GM19397 (cell line): ENCODE measurements around the gene CISD1.

Experiments
- ATAC-seq: cut with Tn5 transposase; IDR thresholded peaks from one replicate; pipeline ENCODE4 v1.9.1; 2021; ENCODE audit warnings: mild to moderate bottlenecking, moderate library complexity; ENCODE audit not compliant: unreplicated experiment

Gene CISD1

GRCh38 chr10:58305821-58306220 is 36.9 kb downstream of the CISD1 start:
- no peak for ATAC-seq

- no peak for ATAC-seq
Measured at GRCh38 chr10:58307676-58308075, 38.7 kb downstream of the CISD1 start.

DNA sequence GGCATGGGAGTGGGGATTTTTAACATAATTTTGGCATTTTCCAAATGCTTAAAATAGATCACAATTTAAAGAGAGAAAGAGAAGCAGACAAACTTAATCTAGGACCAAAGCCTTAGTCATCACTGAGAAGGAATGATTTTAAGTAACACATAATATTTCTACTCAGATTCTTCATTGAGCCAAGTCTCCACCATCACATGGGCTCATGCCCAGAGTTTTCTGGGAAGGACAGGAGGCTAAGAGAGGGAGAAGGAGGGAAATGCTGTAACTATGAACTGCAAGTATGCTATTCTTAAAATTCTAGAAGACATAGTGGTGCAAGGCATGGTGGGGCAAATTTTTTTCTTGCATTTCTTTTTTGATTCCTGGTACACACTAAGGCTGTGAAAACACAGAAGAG is 42.1 kb downstream of the CISD1 start:
- no peak for ATAC-seq

DNA sequence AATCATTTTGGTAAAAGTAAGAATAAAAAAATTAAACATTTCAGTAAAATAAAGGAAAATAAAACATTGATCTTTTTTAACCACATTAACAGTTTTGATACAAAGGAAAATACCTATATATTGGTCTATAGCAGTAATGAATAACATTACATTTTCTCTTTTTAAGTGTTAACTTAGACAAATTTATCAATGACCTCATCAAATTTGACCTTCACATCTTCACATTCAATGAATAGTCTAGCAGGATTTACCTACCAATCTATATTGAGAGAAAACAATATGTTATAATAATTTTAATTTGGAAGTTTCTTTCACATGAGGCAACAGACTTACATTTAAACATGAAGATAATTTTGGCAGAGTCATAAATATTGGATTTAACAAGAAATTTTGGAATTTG is 47.9 kb downstream of the CISD1 start:
- no peak for ATAC-seq

- ATAC-seq: no peak
Measured at GRCh38 chr10:58318346-58318745, 49.4 kb downstream of the CISD1 start.

DNA sequence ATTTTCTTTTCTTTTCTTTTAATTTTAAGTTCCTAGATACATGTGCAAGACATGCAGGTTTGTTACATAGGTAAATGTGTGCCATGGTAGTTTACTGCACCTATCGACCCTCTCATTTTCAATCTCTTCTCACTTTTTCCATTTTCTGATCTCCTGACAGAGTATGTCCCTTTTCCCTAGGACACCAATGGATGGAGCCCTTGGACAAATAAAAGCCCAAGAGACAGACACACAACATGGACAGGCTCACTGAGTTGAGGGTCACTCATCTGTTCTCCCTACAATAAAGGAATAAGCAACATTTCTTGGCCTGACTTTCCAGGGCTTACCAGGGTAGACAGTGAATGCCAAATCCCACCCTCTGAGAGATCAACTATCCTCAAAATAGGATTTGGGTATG is 50.6 kb downstream of the CISD1 start:
- ATAC-seq: no peak

DNA sequence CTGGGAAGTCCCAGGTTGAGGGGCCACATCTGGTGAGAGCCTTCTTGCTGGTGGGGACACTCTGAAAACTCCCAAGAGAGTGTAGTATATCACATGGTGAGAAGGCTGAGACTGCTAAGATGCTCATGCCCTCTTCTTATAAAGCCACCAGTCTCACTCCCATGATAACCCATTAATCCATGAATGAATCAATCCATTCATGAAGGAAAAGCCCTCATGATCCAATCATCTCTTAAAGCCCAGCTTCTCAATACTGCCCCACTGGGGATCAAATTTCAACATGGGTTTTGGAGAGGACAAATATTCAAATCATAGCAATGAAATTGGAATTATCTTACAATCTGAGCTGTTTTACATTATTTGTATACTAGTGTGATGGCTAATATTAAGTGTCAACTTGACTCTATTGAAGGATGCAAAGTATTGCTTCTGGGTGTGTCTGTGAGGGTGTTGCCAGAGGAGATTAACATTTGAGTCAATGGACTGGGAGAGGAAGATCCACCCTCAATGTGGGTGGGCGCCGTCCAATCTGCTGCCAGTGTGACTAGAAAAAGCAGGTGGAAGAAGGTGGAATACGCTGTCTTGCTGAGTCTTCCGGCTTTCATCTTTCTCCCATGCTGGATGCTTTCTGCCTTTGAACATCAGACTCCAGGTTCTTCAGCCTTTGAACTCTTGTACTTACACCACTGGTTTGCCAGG is 51.5 kb downstream of the CISD1 start:
- no peak for ATAC-seq

DNA sequence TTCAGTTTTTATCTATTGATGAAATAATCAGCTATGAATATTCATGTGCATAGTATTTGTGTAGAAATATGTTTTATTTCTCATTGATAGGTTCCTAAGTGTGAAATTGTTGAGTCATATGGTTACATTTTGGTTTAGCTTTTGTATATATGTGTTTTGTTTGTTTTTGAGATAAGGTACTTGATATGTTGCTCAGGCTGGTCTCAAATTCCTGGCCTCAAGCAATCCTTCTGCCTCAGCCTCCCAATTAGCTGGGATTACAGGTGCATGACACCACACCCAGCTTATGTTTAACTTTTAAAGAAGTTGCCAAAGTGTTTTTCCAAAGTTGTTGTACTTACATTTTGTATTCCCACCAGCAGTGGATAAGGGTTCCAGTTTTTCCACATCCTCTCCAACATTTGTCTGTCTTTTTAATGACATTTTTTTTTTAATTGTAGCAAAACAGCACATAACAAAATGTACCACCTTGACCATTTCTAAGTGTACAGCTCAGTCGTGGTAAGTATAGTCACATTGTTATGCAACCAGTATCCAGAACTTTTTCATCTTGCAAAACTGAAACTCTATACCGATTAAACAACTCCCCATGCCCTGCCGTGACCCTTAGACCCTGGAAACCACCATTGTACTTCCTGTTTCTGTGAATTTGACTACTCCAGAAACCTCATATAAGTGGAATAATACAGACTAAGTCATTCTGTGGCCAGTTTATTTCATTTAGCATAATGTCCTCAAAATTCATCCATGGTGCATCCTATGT is 53.3 kb downstream of the CISD1 start:
- ATAC-seq: peak; percentile 83

DNA sequence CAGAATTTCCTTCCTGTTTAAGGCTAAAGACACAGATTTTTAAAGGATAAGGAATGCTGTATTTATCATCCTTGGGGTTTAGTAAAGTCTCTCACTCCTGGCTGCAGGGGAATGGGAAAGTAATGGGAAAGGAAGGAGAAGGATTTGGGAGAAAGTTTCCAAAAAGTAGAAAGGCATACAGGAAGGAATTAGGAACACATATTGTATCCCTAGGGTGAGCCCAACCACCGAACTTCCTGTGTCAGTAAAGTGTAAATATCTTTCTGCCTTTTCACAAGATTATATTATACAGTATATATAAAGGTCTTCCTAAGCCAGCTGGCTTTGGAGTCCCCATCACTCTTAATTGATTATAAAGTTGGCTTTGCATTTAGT is 53.9 kb downstream of the CISD1 start:
- ATAC-seq: no peak

- no peak for ATAC-seq
Measured at GRCh38 chr10:58326967-58327381, 58.0 kb downstream of the CISD1 start.

DNA sequence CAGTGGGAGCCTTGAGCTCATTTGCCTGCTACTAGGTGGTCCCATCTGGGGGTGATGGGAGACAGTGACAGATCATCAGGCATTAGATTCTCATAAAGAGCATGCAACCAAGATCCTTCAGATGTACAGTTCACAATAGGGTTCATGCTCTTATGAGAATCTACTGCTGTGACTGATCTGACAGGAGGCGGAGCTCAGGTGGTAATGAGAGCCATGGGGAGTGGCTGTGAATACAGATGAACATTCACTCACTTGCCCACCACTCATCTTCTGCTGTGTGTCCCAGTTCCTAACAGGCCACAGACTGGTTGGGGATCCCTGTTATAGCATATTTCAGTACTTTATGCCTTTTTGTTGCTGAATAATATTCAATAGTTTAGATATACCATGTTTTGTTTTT is 59.3 kb downstream of the CISD1 start:
- ATAC-seq: no peak

- ATAC-seq: no peak
Measured at GRCh38 chr10:58330431-58330830, 61.5 kb downstream of the CISD1 start.

GRCh38 chr10:58331646-58332045 is 62.7 kb downstream of the CISD1 start:
- no peak for ATAC-seq

DNA sequence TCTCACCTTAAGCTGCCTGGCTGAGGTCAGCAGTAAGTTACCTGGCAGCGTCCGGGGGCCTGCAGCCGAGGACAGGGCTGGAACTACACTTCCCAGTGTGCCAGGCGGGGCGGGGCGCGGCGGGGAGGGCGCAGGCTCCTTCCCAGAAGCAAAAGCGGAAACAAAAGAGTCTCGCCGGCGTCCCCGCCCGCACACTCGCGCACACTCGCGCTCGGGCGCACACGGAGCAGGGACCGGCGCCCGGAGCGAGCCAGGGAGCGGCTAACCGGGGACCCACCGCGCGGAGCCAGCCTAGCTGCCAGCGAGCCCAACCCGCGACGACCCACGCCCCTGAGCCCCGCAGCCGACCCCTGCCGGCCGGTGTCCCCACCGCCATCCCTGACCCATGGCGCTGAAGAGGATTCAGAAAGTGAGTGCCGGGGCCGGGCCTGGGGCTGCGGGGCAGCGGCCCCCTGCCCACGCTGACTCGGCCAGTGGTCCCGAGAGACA is 65.9 kb downstream of the CISD1 start, which contains the start of gene UBE2D1:
Gene UBE2D1, plus strand, starts transcription at position 190 of the 489 bp plus-strand sequence. Its CDS starts 196 bp downstream, at position 386.
- ATAC-seq: peak; percentile 98

DNA sequence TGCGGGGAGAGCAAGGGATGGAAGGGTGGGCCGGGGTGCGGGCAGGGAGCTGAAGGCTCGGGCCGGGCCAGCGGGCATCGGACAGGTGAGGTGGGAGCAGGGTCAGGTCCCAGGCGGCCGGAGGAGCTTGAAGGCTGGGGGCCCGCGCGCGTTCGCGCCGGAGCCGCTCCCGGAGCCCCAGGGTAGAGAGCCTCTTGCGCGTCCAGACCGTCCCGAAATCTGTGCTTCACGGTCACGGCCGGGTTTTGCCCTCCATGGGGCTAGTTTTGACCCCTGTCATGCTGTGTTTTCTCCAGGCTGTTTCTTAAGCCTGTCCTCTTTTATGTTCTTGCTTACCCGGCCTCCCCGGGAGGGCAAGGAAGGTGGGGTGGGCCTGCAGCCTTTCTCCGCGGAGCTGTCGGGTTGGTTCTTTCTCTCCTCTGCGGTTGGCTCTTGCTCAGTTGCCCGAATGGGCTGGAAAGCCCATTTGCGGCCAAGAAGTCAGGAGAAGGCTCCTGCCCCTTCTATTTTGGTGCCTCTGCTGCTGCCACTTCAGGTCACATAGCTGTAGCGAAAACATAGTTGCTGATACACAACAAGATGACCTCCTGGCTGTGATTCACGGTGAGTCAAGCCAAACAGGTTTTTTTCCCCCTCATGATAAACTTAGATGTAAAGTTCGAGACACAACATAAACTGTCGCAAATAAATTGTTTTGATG is 66.5 kb downstream of the CISD1 start:
- ATAC-seq: peak; percentile 54

- ATAC-seq: no peak
Measured at GRCh38 chr10:58336242-58336641, 67.3 kb downstream of the CISD1 start.
